ENCODE measurements around the gene LRRC10.
A peak's percentile ranks its signal among the peaks of the same experiment; 100 is the strongest.
"Not testable (repeated sequence)": the region's sequence is repeated elsewhere in the genome, so short reads cannot be mapped to it uniquely, and the experiment has no call there.

The LRRC10 gene

DNA sequence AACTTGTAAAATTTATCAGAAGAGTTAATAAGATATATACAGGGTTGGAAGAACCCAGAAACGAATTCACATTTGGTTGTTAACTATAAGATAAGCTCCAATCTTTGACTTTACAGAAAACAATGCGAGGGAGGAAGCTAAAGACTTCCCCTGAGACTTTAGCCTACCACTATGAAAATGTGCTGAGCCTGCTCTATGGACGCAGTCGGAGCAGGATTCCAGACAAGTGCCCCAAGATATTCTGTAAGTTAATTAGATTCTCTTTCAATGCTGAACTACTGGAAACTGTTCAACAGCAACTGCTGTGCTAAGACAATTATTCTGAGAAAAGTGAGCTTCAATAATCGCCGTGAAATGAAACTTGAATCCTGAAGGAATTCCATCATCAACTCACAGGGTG, 8.3 kb upstream of the LRRC10 start:
- no peak for DNase-seq (ENCODE audit: low spot score)

DNA sequence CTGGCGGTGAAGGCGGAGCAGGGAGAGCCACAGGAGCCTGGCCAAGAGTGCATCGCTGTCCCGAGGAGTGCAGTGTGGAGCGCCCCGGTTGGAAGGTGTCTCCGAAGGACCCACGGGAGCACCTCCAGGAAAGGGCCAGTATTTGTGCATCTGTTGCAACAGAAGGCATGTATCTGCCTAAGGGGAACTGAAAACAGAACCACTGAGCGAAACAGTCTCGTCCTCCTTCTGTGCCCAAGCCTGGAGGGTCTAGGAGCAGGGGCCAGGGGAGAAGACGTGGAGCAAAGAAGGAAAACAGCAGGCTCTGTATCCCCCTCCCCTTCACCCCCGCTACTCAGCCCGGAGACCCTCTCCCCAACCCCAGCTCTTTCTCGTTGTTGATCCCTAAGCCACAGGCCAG, 5.3 kb upstream of the LRRC10 start:
- no peak for DNase-seq (ENCODE audit: low spot score)

DNA sequence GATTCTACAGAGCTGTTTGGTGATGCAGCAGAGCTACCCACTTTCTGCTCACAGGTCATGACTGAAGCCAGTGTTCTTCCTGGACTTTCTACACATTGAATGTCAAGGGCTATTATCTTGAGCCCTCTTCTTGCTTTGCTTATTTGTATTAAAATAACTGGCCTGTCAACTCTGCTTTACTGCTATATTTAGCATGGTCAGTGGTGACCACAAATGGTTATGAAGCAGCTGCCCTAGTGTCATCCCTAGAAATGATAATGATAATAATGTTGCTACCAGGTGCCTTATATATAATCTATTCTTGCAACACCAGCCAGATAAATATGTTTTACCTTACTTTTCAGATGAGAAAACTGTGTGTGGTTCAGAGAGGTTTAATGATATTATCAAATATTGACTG, 2.6 kb upstream of the LRRC10 start:
- no peak for DNase-seq (ENCODE audit: low spot score)

DNA sequence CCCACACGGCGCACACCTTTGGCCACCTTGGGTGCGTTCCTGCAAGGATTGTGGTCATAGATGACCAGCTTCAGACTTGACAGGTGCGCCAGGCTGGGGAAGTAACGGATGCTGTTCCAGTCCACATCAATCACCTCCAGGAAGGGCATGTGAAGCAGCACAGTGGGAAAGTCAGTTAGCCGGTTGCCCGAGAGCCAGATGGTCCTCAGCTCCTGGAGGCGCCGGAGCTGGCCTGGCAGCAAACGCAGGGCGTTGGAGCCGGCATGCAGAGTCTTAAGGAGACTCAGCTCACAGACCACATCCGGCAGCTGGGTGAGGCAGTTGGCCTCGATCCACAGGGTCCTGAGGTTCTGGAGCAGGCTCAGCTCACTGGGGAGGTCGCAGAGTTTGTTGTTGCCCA, 581 bp downstream of the LRRC10 start:
- no peak for DNase-seq (ENCODE audit: low spot score)

DNA sequence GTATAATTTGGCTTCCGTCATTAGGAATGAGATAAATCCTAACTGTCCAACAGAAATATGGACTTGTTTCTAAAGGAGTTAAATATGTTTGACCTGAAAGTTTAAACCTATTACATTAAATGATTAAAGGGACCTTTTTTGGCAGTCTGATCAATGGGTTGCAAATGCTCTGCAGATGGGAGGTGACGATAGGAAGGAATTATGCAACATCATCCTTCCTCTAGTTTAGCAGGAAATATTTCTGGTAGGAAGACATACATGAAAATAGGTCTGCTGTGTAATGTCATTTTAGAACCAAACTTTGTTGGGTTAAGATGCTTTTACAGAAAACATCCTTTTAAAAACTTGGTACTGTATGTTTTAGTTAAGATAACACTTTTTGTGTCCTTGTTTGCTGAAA, 2.6 kb downstream of the LRRC10 start:
- no peak for DNase-seq (ENCODE audit: low spot score)

DNA sequence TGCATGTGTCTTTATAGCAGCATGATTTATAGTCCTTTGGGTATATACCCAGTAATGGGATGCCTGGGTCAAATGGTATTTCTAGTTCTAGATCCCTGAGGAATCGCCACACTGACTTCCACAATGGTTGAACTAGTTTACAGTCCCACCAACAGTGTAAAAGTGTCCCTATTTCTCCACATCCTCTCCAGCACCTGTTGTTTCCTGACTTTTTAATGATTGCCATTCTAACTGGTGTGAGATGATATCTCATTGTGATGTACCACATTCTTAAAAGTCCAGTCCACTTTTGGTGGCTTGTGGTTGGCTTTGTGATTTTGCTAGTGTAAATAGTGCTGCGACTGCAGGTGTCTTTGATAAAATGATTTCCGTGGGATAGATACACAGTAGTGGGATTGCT, 6.4 kb downstream of the LRRC10 start:
- DNase-seq (ENCODE audit: low spot score): not testable (repeated sequence)

DNA sequence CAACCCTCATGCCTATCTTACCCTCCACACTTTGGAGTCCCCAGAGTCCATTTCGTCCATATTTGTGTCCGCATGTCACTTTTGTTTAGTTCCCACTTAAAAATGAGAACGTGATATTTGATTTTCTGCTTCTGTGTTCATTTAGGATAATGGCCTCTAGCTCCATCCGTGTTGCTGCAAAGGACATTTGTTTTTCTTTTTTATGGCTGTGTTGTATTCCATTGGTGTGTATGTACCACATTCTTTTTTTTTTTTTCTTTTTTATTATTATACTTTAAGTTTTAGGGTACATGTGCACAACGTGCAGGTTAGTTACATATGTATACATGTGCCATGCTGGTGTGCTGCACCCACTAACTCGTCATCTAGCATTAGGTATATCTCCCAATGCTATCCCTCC, 7.2 kb downstream of the LRRC10 start:
- DNase-seq (ENCODE audit: low spot score): not testable (repeated sequence)

DNA sequence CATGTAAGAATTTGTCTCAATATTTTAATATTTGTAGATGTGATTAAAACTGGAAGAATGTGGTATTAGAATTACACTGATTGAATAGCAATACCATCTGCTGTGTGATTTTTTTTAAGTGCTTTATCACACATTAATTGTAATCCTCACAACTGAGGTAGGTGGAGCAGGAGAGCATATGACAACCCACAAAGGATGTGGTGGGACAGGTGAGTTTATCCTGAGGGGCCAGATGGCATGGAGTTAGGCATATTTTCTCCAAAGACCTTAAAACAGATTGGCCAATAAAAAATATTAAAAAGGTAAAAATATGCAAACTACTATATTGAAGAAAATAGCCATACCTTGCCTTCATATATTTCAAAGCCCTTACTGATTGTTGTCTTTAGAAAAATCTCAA, 7.8 kb downstream of the LRRC10 start:
- DNase-seq (ENCODE audit: low spot score): no peak

DNA sequence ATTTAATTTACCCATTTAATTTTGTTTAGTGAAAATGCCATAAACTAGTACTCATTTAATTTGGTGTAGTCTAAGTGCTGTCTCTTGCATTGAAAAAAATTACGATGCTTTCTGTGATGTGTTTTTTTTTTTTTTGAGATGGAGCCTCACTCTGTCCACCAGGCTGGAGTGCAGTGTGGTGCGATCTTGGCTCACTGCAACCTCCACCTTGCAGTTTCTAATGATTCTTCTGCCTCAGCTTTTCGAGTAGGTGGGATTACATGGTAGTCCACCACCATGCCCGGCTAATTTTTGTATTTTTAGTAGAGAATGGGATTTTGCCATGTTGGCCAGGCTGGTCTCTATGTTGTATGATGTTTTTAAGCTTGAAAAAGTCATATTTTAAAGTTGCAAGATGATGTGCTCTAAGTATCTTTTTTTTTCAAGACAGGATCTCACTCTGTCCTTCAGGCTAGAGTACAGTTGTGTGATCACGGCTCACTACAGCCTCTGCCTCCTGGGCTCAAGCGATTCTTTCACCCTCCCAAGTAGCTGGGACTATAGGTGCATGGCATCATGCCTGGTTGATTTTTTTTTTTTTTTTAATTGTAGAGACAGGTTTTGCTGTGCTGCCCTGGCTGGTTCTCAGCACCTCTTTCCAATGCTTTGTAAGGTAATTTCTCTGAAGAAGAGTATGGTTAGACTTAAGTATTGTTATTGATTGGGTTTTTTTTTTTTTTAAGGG, 8.6 kb downstream of the LRRC10 start:
- DNase-seq (ENCODE audit: low spot score): no peak

DNA sequence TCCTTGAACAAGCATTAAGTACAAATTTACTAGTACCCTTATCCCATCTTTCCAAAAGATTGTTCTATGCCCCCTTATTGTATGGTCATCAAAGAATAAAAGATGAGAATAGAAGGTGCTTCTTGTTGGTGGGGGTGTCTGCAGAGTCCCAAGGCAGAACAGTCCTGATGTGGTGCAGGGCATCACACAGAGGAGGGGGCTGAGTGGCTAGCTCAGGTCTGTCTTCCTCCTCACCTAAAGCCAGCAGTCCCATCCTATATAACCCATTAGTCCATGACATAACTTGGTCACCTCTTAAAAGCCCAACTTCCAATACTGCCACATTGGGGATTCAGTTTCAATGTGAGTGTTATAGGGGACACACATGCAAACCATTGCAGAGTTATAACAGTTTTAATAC, 9.9 kb downstream of the LRRC10 start:
- no peak for DNase-seq (ENCODE audit: low spot score)

DNA sequence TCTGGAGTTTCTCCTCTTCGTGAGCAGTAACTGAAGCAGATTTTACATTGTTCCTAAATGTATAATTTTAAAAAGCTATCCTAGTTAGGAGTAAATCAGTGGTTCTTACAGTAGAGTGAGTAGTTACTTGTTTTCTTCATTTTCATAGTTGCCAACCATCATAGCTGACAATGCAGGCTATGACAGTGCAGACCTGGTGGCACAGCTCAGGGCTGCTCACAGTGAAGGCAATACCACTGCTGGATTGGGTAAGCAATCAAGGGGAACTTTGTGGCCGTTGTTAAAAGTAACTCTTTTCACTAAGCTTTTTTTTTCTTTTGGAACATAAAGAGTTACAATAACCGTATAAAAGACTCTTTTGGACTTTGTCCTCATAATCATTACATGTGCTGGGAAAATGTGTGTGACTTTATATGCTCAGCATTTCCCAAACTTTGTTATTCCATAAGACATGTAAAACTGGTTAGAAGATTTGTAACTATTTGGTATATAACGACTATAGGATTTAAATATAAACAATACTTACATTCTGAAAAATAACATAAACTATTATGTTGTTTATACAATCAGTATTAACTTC, 12.4 kb downstream of the LRRC10 start:
- DNase-seq (ENCODE audit: low spot score): no peak

DNA sequence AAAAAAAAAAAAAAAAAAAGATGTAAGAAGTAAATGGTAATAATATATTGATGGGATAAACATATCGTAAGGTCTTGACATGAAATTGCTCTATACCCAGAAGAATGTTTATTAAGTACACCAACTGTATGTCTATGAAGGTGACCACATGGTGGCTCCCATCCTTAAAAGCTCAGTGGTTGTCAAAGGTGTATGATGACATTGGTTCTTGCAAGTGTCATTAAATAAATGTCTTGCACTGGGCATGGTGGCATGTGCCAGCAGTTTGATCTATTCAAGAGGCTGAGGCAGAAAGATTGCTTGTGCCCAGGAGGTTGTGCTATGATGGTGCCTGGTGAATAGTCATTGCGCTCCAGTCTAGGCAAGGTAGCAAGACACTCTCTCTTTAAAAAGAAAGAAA, 15.0 kb downstream of the LRRC10 start:
- DNase-seq (ENCODE audit: low spot score): no peak

DNA sequence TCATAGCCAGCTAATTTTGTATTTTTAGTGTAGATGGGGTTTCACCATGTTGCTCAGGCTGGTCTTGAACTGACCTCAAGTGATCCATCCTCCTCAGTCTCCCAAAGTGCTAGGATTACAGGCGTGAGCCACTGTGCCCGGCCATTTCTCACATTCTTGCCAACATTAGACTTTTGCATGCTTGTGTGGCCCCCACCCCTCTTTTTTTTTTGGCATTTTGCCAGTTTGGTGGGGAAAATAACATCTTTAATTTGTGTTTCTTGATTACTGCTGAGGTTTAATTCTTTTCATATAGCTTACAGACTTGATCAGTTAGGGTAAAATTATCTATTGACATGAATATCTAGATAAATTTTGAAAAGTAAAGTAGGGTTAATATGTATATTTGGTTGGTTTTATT, 21.6 kb downstream of the LRRC10 start:
- DNase-seq (ENCODE audit: low spot score): no peak

DNA sequence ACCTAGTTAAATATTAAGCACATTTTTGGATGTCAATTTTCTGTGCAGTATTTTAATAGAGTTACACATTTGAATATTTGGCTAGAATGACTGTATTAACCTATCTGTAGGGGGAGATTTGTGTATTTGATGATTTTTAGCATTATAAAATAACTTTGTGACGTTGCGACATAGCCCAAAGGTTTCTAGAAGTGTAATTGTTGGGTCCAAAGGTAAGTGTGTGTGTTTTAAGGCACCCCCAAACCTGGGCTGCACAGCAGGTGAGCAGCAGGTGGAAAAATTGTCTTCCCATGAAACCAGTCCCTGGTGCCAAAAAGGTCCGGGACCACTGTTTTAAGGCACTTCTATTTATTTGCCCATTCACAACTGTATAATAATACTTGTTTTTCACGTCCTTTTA, 22.2 kb downstream of the LRRC10 start:
- DNase-seq (ENCODE audit: low spot score): no peak

DNA sequence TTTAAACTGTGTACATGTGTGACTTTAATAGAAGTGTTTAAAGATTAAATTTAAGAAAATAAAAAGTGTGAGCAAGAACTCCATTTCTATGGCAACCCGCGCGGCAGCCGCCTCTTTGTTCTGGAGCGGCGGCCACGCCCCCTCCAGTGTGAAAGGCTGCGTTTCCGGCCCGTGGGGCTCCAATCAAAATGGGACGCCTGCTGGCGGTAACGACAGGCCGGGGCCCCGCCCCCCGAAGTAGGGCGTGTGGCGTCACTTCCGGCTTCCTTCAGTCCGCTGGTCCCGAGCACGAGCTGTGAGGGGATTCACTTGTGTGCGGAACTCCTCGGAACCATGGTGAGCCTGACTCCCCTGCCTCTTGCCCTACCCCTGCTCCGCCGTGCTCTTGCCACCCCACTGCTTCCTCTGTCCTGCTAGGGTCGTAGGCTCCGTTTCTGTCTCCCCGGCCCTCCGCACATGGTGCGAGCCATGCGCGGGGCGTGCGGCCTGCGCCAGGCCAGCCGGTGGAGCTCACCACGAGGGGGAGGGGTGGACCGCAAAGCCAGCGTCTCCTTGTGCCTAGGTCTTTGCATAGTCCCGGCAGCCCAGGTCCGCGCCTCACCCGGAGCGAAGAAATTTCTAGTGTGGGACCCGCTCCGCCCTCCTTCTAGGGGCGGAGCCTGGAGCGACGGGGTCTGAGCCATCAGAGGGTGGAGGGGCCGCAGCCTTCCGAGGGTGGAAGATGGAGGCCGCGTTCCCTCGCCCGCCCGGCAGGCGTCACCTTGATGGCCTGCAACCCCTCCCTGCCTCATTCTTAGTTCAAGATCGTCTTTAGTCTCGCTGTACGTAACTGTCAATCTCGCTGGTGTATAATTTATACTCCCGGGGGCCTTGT, 25.3 kb downstream of the LRRC10 start, which contains the start of gene CCT2:
TSS of gene CCT2 (plus strand) at position 271 of the 874 bp plus-strand sequence. CDS start at position 334, 63 bp downstream.
- DNase-seq (ENCODE audit: low spot score): peak; percentile 94

DNA sequence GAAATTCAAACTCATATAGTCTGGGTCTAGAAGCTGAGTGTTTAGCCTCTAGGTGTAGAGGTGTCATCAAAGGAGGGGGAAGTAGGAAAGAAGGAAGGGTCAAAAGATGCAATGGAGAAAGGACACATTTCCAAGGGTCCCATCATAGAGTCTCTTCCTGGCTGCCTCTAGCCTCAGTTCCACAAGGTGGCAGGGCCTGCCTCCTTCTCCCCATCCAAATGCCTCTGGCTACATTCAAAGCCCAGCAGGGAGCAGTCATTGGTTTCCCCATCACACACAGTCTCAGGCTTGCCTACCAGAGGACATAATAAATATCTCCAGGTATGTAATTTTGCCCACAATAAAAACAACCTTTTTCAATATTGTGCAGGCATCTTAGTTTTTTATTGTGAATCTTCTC, 27.5 kb downstream of the LRRC10 start:
- no peak for DNase-seq (ENCODE audit: low spot score)

DNA sequence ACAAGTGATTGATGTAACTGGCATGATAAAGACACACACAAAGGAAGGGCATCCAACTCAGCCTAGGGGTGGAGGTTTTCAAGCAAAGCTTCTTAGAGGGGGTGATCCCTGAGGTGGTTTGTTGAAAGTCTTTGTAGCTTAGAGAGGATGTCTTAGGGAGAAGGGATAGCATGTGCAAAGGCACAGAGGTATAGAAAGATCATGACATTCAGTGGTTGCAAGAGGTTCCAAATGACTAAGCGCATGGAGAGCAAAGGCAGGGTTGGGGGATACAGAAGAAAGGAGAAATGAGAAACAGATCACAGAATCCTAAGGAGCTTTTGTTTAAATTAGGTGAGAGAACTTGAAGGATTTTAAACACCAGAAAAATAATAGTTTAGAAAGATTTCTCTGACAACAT, 30.6 kb downstream of the LRRC10 start:
- DNase-seq (ENCODE audit: low spot score): no peak

DNA sequence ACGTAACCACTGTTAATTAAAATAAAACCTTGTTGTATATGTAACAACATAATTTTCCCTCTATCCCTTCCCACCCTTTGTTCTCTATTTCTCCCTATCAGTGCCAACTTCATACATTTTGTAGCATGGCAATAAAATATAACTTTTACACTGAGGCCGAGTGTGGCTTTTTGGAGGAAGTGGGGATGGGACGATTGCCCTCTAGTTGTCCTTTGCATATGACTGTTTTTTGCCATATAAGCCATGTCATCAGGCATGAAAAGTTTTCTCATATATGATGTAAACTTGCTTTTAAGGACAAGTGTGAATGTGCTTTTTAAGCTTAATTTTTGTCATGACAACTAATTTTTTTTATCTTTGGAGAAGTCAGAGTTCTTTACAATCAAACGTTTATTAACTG, 31.7 kb downstream of the LRRC10 start:
- no peak for DNase-seq (ENCODE audit: low spot score)

DNA sequence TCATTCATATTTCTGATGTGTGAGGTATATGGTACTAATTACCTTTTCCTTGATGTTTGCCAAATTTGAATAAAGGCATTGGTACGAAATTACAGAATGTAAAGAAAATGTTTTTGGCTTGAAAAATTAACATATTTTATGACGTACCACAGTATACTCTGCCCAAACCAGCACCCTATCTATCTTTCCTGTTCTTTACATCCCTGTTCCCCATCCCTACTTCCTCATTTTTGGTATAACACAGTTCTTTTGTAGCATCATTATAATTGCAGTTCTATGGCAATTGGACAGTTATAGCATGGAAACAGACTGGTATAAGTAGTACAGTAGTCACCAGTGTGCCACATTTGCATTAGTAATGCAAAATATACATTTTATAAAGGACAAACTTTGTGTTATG, 32.4 kb downstream of the LRRC10 start:
- DNase-seq (ENCODE audit: low spot score): no peak

DNA sequence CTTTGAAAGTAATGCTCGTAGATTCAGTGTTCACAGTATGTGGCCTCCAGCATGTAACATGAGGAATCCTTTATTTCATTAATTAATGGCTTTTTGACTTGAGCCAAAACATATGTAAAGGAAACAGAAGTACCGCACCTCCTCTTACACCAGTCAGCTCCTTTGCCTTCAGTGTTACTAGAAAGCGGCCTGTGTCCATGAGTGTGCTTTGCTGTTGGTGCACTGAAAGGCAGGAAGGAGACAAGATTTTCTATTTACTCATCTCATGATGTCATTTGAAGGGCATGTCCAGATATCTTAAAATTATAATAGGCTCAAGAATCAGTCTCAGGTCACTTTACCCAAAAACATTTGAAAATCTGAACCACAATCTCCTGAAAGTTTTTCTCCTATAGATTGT, 35.4 kb downstream of the LRRC10 start:
- no peak for DNase-seq (ENCODE audit: low spot score)

DNA sequence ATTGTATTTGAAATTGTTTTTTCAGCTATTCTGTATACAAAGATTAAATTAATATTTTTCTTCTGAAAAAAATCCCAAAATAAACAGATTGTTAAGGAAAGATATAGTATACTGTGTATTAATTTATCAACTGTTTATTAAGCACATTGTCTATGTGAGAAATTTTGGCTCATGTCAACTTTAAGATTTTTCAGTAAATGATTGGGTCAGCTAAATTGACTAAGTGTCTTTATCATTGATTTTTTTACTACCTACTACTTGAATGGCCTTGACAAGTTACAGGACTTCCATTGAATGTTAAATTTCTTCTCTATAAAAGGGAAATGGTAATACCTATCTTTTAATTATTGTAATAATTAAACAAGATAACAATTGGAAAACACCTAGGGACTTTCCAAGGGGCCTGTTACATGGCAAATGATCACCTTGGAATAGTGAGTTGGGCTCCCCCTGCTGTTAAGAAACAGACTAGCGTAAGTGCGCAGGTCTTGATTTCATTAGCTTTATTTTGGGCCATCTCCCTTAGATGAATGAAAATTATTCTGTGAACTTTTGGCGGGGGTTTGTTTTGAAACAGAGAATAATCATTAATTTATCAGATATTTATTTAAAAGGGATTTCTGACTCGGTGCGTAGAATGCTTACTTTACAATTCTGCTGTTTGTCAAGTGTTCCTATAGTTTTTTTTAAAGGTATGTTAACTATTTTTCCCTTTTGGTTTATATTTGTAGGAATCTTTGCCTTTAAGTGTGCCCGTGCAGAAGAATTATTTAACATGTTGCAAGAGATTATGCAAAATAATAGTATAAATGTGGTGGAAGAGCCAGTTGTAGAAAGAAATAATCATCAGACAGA, 39.9 kb downstream of the LRRC10 start:
- DNase-seq (ENCODE audit: low spot score): peak; percentile 58

DNA sequence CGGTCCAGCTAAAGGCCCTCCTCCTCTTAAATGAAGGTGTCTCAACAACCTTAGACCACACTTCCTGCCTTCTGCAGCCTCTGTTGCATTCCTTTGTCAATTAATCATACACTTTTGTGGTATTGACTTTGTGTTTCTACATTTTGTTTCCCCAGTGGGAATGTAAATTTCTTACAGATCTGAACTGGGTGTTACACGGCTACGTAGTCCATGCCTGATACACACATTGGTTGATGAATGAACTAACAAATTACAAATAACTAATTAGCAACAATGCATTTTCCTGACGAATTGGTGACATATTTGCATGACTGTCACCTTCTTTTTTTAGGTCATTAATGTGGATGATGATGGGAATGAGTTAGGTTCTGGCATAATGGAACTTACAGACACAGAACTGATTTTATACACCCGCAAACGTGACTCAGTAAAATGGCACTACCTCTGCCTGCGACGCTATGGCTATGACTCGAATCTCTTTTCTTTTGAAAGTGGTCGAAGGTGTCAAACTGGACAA, 40.6 kb downstream of the LRRC10 start:
- no peak for DNase-seq (ENCODE audit: low spot score)
